Ovary (tissue), 3 donors: ENCODE measurements around the gene SPON2.

ENCODE experiments used
- POLR2A ChIP-seq: fragments of 450-650 bp; IDR thresholded peaks from one replicate; pipeline ENCODE4 v1.6.1; 2017; ENCODE audit warnings: antibody characterized with exemption, mild to moderate bottlenecking, moderate library complexity
- TF ChIP-seq, protein P1 (sequence below), 3 donors: fragments of 450-650 bp in 2 of 3; fragments of 200-600 bp in 1 of 3; IDR thresholded peaks; one replicate each; pipeline versions ENCODE4 v1.5.1 to v1.8.0; 2016 to 2022; ENCODE audit warnings: antibody characterized with exemption in 3 of 3, mild to moderate bottlenecking in 1 of 3
- donor health status: DM: no; HTN: no; CAD: no.

DNA sequence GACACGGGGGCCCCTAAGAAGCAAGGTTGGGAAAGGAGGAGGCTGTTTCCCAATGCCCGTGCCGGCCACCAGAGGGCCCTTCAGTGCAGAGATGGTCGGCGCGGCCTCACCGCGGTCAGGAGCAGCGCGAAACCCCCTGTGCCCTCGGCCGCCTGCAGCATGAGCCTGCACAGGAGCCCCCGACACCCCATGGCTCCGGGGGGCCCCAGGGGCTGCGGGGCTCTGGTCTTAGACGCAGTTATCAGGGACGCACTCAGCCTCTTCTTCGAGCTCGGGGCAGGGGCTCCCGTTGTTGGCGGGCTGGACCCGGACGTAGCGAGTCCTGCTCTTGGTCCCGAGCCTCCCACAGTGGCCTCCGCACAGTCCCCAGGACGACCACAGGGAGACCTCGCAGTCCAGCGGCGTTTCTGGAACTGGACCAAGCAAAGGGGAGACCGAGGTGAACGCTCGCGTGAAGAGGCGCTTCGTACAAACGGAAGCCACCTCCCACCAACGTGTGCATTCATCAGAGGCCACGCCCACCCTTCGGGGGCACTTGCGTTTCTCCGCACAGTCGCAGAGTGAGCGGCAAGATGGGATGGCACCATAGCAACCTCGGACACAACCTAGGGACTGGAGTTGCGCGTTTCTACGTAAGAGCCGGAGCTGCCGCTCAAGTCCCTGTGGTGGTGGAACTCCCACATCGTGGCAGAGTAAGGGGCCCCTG lies 5.0 kb downstream of the SPON2 start:
- no peak for TF ChIP-seq POLR2A
- TF ChIP-seq, protein P1, sequence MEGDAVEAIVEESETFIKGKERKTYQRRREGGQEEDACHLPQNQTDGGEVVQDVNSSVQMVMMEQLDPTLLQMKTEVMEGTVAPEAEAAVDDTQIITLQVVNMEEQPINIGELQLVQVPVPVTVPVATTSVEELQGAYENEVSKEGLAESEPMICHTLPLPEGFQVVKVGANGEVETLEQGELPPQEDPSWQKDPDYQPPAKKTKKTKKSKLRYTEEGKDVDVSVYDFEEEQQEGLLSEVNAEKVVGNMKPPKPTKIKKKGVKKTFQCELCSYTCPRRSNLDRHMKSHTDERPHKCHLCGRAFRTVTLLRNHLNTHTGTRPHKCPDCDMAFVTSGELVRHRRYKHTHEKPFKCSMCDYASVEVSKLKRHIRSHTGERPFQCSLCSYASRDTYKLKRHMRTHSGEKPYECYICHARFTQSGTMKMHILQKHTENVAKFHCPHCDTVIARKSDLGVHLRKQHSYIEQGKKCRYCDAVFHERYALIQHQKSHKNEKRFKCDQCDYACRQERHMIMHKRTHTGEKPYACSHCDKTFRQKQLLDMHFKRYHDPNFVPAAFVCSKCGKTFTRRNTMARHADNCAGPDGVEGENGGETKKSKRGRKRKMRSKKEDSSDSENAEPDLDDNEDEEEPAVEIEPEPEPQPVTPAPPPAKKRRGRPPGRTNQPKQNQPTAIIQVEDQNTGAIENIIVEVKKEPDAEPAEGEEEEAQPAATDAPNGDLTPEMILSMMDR (IDR thresholded peaks at IDR 0.05): peak; percentile 86 to 90 (median 89)
